PC-3 (cell line): ENCODE measurements around the gene PSME1. TPM values are rescaled to one million over a fixed set of nuclear protein-coding genes. Genes with fewer than 3 reads are reported as not detected.

Experiments used
- ATAC-seq: fragments of 200-7000 bp; cut with Tn5 transposase; 2 replicates; pipeline ENCODE4 v1.9.1; 2020; ENCODE audit warnings: mild to moderate bottlenecking, moderate library complexity
- BruUV-seq: library from RNA; stranded (reverse); fragments of 400-500 nt; replicated peaks from 2 replicates; lab custom pipeline; 2021; lab: Mats Ljungman, UMichigan
- CTCF ChIA-PET: fragments of 300-600 bp; sonication (Branson Sonifier 250); formaldehyde crosslinking; loops from one replicate; lab custom pipeline; 2022; ENCODE audit warnings: antibody characterized with exemption; lab: Charles Lee
- POLR2A ChIA-PET: fragments of 300-600 bp; sonication (Branson Sonifier 250); formaldehyde crosslinking; loops from one replicate; lab custom pipeline; 2022; ENCODE audit warnings: antibody characterized with exemption; ENCODE audit not compliant: unreplicated experiment; lab: Charles Lee
- DNase-seq: peaks from one replicate; pipeline ENCODE4 v3.0.0-alpha.2; 2015
- H2AFZ ChIP-seq: fragments of 300-600 bp; sonication (generic); 2 replicates; pipeline ENCODE4 v1.6.0; 2016; ENCODE audit warnings: antibody characterized with exemption, low read length
- H3F3A ChIP-seq: fragments of 300-600 bp; sonication (generic); one replicate; pipeline ENCODE4 v1.6.0; 2017; ENCODE audit warnings: antibody characterized with exemption, low read length, control low read depth, mild to moderate bottlenecking; ENCODE audit not compliant: unreplicated experiment
- H3K27ac ChIP-seq: fragments of 300-600 bp; sonication (generic); 2 replicates; pipeline ENCODE4 v1.5.1; 2016; ENCODE audit warnings: mild to moderate bottlenecking, low read length
- H3K27me3 ChIP-seq: fragments of 300-600 bp; sonication (generic); 2 replicates; pipeline ENCODE4 v1.6.1; 2016; ENCODE audit warnings: low read length, mixed read lengths
- H3K36me3 ChIP-seq: fragments of 300-600 bp; sonication (generic); 2 replicates; pipeline ENCODE4 v1.6.1; 2016; ENCODE audit warnings: low read depth, mixed run types, low read length, mixed read lengths
- H3K4me1 ChIP-seq: fragments of 300-600 bp; sonication (generic); 2 replicates; pipeline ENCODE4 v1.5.1; 2016; ENCODE audit warnings: low read length; ENCODE audit not compliant: insufficient read depth
- H3K4me2 ChIP-seq: fragments of 300-600 bp; sonication (generic); 2 replicates; pipeline ENCODE4 v1.6.0; 2016; ENCODE audit warnings: low read length
- H3K4me3 ChIP-seq: fragments of 300-600 bp; sonication (generic); 2 replicates; pipeline ENCODE4 v1.5.1; 2016; ENCODE audit warnings: mild to moderate bottlenecking, low read length, mixed read lengths
- H3K79me2 ChIP-seq: fragments of 300-600 bp; sonication (generic); 2 replicates; pipeline ENCODE4 v1.6.1; 2017; ENCODE audit warnings: low read length, mixed read lengths
- H3K9ac ChIP-seq: fragments of 300-600 bp; sonication (generic); 2 replicates; pipeline ENCODE4 v1.6.0; 2016; ENCODE audit warnings: mild to moderate bottlenecking, low read length
- H3K9me2 ChIP-seq: fragments of 300-600 bp; sonication (generic); replicated peaks from 2 replicates; pipeline ENCODE4 v1.6.1; 2016; ENCODE audit warnings: mixed run types, low read length, mixed read lengths
- H3K9me3 ChIP-seq: fragments of 300-600 bp; sonication (generic); 2 replicates; pipeline ENCODE4 v1.6.1; 2016; ENCODE audit warnings: low read length, mixed read lengths
- H4K20me1 ChIP-seq: fragments of 300-600 bp; sonication (generic); 2 replicates; pipeline ENCODE4 v1.6.1; 2016; ENCODE audit warnings: low read length, mixed read lengths
- CTCF ChIP-seq: fragments of 300-600 bp; sonication (generic); conservative IDR thresholded peaks from 2 replicates; pipeline ENCODE4 v1.5.1; 2017; ENCODE audit warnings: antibody characterized with exemption, low read depth, mild to moderate bottlenecking, low read length
- EZH2 ChIP-seq: fragments of 300-600 bp; sonication (generic); IDR thresholded peaks from one replicate; pipeline ENCODE4 v1.6.1; 2017; ENCODE audit warnings: antibody characterized with exemption, mild to moderate bottlenecking, low read length; ENCODE audit not compliant: unreplicated experiment
- EZH2phosphoT487 ChIP-seq: fragments of 300-600 bp; sonication (generic); IDR thresholded peaks from 2 replicates; pipeline ENCODE4 v1.6.1; 2018; ENCODE audit warnings: mild to moderate bottlenecking, antibody characterized with exemption, low read length, borderline replicate concordance
- intact Hi-C: fragments of 100-400 bp; cut with micrococcal nuclease; formaldehyde crosslinking; loops from 2 replicates; pipeline ENCODE4 v1.9.0; 2023
- total RNA-seq: library from RNA; depleted of rRNA; stranded (reverse); fragments of >200 nt; gene quantifications from 2 replicates; pipeline ENCODE4 v1.2.3, GENCODE V29; 2014

Gene PSME1
- total RNA-seq, 1 experiment from 2014 or later, result 163 TPM

DNA sequence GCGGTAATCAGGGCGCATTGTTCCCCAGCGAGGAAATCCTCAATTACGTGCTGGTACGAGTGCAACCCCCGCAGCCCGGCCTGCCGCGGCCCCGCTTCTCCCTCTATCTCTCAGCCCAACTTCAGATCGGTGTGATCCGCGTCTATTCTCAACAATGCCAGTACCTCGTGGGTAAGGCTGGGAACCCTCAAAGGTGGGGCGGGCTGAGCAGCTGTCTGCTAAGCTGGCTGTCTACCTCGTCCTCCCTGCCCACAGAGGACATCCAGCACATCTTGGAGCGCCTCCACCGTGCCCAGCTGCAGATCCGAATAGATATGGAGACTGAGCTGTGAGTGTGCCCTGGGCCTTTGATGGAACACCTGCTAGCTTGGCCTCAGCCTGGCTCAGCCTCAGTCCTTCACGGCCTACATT lies 36.9 kb downstream of the PSME1 start:
- Histone ChIP-seq H3F3A (no peaks in the 10 kb centered on the region), H3K4me2 (no peak overlapping the region), H2AFZ (no peak overlapping the region), H3K4me1 (no peaks in the 10 kb centered on the region), H3K79me2 (no peaks in the 10 kb centered on the region), H3K9ac (no peak overlapping the region), H3K27ac (no peak overlapping the region), H3K27me3 (no peaks in the 10 kb centered on the region), H3K9me3 (no peaks in the 10 kb centered on the region), H3K4me3 (no peak overlapping the region), H4K20me1 (no peaks in the 10 kb centered on the region), H3K36me3 (no peaks in the 10 kb centered on the region), H3K9me2 (no peaks in the 10 kb centered on the region)
- no peak for DNase-seq
- POLR2A ChIA-PET, result no interaction called here
- CTCF ChIA-PET, result no interaction called here
- BruUV-seq, result no TSS peak
- TF ChIP-seq CTCF (no peak), EZH2phosphoT487 (no peak), EZH2 (no peak)
- ATAC-seq, result no peak
- intact Hi-C loops, result no loop called here

- ATAC-seq (no peak), DNase-seq (no peak)
- no peaks in the 10 kb centered on the region for H4K20me1 ChIP-seq
- no peaks in the 10 kb centered on the region for H3K9me2 ChIP-seq
- POLR2A ChIA-PET, result no interaction called here
- no peaks in the 10 kb centered on the region for H3F3A ChIP-seq
- H3K9me3 ChIP-seq, result no peaks in the 10 kb centered on the region
- no peak overlapping the region for H3K4me2 ChIP-seq
- peaks cover 19% of the 10 kb centered on the region; the same call in 1 of the 2 replicates for H3K36me3 ChIP-seq
- no peak overlapping the region for H3K9ac ChIP-seq
- TF ChIP-seq EZH2phosphoT487, result no peak
- TF ChIP-seq EZH2, result no peak
- TF ChIP-seq CTCF, result no peak
- intact Hi-C loops, result no loop called here
- CTCF ChIA-PET, result no interaction called here
- H2AFZ ChIP-seq, result no peak overlapping the region
- no TSS peak for BruUV-seq
- no peaks in the 10 kb centered on the region for H3K27me3 ChIP-seq
- H3K4me3 ChIP-seq, result no peak overlapping the region
- no peaks in the 10 kb centered on the region for H3K4me1 ChIP-seq
- no peaks in the 10 kb centered on the region for H3K79me2 ChIP-seq
- H3K27ac ChIP-seq, result no peak overlapping the region
These were observed 40.6 kb downstream of the PSME1 start for GRCh38 chr14:24176599-24176998.

- Histone ChIP-seq H3K9me2 (no peaks in the 10 kb centered on the region), H3K4me3 (no peak overlapping the region), H3K79me2 (no peaks in the 10 kb centered on the region), H3K9me3 (no peaks in the 10 kb centered on the region), H3K4me2 (no peak overlapping the region), H3K36me3 (peaks cover 19% of the 10 kb centered on the region; the same call in 1 of the 2 replicates), H3F3A (no peaks in the 10 kb centered on the region), H2AFZ (no peak overlapping the region), H3K4me1 (no peaks in the 10 kb centered on the region), H4K20me1 (no peaks in the 10 kb centered on the region), H3K27me3 (no peaks in the 10 kb centered on the region), H3K9ac (no peak overlapping the region), H3K27ac (no peak overlapping the region)
- DNase-seq (no peak), ATAC-seq (no peak)
- TF ChIP-seq CTCF (no peak), EZH2phosphoT487 (no peak), EZH2 (no peak)
- ChIA-PET POLR2A (no interaction called here), CTCF (no interaction called here)
- intact Hi-C loops, result no loop called here
- BruUV-seq, result no TSS peak
These were observed 41.2 kb downstream of the PSME1 start for GRCh38 chr14:24177041-24177825.
